ENCODE results near the gene ATF6.

- TF ChIP-seq RAD21 (IDR thresholded peaks at IDR 0.05; ENCODE audit: low read length) = no peak
- TF ChIP-seq CTCF (conservative IDR thresholded peaks at IDR 0.05; ENCODE audit: low read depth, low read length) = no peak
- no peak for TF ChIP-seq FOS (IDR thresholded peaks at IDR 0.05; ENCODE audit: low read depth, low read length)
- no peak for TF ChIP-seq MAZ (IDR thresholded peaks at IDR 0.05; ENCODE audit: borderline replicate concordance, low read depth, low read length)
- TF ChIP-seq CEBPB (IDR thresholded peaks at IDR 0.05; ENCODE audit: low read depth, low read length) = no peak
- no peak for TF ChIP-seq RCOR1 (IDR thresholded peaks at IDR 0.05; ENCODE audit: insufficient replicate concordance, low read length)
- no peak for TF ChIP-seq POLR2A (IDR thresholded peaks at IDR 0.05; ENCODE audit: low read depth, low read length)
- no peak for TF ChIP-seq BHLHE40 (IDR thresholded peaks at IDR 0.05; ENCODE audit: low read depth, low read length)
- no peak for TF ChIP-seq CHD1 (IDR thresholded peaks at IDR 0.05; ENCODE audit: low read depth, low read length)
- no peak for TF ChIP-seq MXI1 (IDR thresholded peaks at IDR 0.05; ENCODE audit: borderline replicate concordance, low read depth, low read length)
- no peak for TF ChIP-seq ELK1 (IDR thresholded peaks at IDR 0.05; ENCODE audit: borderline replicate concordance, low read depth, low read length)
- TF ChIP-seq NFE2L2 (IDR thresholded peaks at IDR 0.05; ENCODE audit: low read depth, low read length) = no peak
Observed at GRCh38 chr1:161941726-161942436, 175.8 kb downstream of the ATF6 start.
